HK-2 (cell line): ENCODE data around the gene DUOX1.

Experiments used
- DNase-seq: peaks from one replicate; pipeline ENCODE4 v3.0.0-alpha.2; 2018; ENCODE audit not compliant: unreplicated experiment

Gene DUOX1

DNA sequence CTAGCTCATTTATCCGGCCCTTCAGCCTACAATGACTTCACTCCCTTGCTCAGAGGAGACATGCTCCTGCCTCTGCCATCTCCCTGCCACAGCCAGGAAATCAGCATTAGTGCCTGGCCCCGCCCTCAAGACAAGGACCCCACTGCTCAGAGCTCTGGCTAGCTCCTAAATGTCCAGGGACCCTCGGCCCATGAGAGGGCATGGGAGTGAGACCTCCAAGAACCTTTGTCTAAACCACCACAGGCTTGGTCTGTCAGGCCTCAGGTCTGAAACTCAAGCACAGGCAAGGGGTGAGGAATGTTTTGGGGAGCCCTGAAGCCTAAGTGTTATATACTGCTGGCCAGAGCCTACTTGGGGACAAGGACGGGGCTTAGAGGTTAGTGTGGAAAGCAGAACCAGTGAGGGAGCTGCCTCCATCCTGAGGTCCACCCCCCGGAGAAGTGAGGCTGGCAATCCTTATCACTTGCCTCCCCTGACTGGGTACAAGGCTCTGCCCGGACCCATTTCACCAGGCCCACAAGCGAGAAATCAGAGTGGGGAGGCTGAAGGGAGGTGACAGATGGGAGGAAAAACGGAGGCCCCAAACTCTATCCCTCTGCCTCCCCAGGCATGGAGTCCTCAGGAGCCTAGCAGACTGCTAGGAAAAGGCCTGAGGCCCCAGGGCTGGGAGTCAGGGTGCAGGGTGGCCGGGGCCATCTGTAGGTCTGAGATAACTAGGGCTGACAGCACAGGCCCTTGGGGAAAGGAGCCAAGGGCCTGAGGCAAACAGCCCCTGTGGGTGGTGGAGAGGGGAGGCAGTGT lies 39.2 kb downstream of the DUOX1 start:
- no peak for DNase-seq

DNA sequence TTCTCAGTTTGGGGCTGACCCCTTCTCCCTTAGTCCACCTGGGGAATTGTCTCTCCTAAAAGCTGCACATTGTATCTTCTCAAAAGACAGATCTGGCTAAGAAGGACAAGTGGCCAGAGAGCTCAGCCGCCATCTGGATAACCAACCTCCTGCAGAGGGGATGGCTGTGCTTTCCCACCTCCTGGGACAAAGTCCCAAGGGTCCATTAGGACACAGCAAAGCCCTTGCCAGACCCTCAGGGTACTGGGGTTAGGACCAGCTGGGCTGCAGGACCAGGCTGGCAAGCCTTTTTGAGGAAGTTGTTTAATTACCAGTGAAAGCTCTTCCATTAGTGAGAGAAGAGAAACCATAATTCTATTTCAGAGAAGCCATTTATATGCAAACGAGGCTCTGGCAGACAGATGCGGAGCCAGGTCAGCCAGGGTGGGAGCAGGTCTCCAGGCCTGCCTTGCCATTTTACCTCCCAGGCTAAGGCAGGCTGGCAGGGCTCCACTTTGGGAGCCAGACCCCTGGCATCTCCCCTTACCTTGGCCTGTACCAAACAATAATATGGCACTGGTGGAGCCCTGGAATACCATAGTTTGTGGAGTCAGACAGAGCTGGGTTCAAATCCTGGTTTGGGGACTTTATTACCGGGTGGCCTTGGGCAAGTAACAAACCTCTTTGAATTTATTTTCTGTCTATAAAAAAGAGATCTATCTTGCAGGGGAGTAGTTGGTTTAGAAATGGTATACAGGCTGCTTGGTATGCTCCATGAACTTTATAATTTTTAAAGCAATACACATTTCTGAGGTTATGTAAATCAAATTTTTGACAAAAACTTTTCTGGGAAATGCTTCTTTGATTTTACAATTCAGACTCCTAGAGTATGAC lies 40.0 kb downstream of the DUOX1 start:
- DNase-seq = no peak

DNA sequence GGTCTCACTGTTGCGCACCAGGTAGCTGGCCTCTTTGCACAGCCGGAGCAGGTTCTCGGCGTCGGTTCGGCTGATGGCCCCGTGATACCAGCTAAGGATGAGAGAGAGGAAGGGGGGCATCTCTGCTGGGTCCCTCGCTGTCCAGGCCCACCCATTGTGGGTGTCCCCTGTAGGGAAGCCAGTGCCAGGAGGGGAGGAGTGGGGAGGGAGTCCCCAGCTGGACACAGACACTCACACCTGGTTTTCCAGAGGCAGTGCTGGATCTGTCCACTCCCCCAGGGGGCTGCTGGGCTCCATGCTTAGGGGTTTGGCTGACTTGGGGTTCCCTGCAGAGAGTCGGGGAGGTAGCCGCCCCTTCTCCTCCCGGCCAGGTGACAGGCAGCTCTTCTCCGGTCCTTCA lies 42.1 kb downstream of the DUOX1 start:
- no peak for DNase-seq

DNA sequence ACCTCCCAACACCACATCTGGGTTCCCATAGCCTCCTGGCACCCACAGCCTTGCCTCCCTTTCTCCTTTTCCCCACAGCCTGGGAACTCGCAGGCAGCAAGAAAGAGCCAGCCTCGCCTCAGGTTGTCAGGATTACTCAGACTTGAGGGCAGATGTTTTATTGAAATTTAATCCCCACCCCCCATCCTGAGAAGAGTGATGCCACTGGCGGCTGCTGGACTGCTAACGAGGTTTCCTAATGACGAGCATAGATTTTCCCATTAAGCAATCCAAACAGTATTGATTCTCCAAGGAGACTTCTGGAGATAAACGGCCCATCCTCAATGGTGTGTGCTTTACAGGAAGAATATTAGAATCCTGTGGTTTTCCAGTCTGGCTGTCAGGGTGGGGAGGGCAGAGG lies 44.3 kb downstream of the DUOX1 start:
- no peak for DNase-seq

DNA sequence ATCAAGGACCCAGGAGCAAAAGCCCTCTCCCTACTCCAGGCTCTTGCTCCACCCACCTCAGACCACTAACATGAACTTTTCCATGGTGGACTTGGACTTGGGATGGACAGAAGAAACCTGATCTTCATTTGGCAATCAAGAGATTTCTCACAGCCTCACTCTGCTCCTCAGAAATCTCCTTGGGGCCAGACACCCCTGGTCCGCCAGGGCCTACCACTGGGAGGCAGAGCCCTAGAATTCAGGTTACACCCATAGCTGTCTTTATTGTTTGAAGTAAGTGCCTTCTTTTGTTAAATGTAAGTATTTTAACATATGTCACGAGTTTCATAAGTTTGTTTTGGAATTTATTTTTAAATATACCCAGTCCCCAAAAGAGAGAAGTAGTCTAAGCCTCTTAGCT lies 44.8 kb downstream of the DUOX1 start:
- no peak for DNase-seq

DNA sequence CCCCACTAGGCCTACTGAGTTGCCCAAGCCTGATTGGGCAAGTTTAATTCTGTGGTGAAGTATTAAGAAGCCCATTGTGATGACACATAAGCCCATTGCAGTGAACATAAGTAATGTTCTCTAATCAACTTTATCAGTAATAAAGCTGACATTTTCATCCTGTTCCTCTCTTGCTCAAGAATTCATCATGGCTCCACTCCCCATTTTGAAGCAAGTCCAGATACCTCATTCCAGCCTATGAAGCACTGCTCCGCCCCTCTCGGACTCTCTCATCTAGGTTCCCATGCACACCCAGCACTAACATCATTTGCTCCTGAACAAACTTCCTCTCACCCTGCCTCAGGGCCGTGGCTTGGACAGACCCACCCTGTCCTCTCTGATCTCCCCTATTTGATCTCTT lies 47.5 kb downstream of the DUOX1 start:
- no peak for DNase-seq

DNA sequence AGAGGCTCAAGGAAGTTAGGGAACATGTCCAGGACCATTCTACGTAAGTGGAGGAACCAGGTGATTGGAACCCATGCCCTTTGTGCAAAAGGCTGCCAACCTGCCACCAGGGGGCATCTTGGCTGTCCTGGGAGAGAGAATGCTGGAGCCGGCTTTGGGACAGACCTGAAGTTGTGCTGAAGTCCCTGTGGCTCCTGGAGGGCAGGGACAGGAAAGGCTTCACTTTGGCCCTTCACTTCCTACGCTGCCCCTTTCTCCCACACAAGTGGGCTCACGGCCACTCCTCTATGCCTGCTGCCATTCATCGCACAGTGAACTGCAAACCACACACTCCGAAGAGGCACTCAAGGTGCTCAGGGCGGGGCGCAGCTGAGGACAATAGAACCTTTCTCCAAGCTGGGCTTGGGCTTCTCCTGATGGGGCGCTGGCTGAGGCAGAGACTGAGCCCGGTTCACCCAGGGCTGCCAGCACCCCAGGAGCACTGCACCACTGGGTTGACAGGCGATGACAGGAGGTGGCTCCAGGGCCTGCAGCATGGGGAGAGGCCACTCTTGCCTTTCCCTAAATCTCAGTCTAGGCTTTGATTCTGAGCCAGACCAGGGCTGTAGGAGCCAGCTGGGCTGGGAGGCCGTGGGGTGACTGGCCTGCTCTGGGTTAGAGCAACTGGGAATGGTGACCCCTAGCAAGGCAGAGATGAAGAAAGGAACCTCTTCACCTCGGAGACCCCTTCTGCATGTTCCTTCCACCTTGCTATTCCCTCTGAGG lies 49.6 kb downstream of the DUOX1 start:
- DNase-seq = no peak

DNA sequence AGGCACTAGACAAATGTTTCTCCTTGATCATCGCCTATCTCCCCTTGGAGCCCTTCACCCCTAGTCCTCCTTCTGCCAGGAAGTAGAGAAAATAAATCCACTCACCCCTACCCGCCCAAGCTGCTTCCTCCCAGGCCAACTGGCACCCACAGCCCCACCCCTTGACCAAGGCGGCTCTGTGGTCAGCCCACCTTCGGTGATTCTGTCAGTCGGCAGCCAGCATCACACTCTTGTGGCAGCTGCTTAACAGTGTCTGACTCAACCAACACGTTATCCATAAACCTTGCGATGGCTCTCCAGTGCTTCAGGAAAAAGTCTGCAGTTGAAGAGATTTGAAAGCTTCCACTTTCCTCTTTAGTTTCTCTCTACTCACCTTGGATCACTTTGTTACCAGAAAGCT lies 50.4 kb downstream of the DUOX1 start:
- DNase-seq = peak; percentile 80

DNA sequence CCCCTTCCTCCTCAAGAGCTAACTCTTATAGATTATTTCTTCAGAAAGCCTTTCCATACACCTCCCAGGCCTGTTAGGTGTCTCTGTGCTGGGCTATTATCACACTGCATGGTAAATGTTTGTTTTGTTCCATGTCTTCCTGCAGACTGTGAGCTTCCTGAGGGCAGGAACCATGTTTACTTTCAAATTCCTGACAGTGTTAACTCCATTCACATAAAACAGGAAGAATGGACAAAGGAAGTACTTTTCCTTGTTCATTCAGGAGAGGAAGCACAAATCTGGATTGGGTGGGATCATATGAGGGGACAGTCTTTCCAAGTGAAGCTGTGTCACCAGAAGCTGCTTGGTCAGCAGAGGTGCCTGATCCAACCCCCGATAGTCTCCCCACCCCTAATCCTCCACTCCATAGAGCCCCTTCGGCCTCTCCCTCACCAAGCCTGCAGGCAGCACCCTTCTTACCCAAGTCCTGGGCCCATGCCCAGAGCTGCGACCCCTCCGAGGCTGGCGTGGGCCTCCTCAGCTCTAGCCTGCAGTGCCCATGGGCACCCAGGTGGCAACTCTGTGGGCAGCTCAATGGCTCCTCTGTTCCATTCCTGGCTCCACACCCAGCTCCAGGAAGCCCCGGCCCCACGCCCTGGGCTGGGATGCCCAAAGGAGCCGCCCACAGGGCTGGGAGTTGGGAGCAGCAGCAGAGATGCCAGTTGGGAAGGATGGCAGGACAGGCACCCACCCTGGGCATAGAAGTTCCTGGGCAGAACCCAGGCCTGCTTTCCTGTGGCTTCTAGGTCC lies 51.0 kb downstream of the DUOX1 start:
- no peak for DNase-seq

DNA sequence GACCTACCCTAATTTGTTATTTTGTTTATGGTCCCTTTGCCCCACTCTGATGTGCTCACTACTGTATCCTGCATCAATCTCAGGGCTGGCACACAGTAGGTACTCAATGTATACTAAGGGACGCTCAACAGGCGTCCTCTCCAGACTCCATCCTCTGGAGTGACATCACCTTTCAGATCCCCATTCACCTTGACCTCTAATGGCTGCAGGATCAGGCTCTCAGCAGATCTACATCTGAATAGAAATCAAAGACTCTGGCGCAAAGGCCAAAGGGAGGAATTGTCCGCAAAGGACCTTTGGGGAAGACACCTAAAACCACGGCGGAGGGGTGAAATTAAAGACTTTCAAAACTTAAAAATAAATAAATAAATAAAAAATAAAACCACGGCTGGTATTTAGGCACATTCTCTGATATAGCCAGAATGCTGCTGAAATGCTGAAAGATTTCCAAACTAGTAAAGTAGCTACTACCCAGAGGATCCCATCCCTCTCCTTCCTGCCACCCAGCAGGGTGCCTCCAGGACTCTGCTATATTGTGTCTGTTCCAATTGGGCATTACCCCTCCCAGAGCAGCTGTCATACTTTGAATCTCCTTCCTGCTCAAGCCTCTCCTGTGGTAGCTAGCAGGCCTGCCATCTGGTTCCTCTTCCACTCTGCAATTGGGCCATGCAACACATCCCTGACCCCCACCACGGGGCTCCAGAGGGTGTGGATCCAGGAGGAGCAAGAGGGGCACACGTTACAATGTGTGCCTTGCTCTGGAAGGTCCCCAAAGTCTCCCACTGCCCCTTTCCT lies 51.9 kb downstream of the DUOX1 start:
- no peak for DNase-seq

DNA sequence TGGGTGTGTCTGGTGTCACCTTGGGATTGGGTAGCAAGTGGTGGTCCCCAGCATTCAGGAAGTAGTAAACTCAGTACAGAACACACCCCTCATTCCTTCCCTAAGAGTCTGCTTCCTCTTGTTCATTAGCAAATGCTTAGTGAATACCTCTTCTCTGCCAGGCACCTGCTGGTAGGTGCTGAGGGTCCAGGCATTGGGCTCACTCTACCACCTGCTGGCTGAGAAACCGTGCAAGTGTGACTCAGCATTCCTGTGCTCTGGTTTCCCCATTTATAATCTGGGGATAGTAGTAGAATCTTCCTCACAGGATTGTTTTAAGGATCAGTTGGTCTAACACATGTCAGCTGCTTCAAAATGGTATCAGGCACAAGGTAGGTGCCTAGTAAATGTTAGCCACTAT lies 53.2 kb downstream of the DUOX1 start:
- no peak for DNase-seq

DNA sequence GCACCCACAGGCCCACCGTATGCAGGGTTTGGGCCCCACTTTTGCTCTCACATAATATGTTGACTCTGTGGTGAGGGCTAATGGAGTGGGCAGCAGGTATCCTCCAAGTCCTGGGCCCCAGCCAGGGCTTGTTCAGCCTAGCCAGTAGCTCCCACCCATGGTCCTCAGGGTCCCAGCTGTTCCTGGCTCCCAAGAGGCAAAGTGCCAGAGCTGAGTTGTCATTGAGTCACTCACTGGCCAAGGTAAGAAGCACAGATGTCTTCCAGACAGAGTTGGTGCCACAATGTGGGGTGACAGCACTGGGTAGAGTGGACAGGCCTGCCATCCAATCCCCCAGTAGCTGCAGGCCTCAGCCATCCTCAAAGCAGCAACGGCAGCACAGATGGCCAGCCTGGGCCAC lies 53.7 kb downstream of the DUOX1 start:
- no peak for DNase-seq

DNA sequence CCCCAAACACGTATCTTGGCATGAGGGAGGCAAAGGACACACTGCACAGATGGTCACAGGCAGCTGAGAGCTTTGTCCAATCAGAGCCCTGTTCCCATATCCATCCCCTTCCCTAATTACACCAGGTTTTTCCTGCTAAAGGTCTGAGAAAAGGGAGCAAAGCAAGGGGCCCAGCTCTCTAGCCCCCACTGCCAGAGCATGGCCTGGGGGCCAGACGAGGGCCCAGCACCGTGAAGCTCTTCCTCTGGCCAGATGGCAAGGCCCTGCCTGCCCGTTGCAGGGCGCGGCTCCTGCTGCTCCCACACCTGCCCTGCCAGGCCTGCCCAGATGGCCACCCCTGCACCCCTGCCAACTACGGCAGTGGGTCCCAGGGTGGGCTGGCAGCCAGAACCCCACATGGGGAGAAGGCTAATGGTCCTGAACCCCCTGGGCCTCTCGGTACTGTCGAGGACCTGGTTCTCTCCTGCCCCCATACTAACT lies 54.8 kb downstream of the DUOX1 start:
- DNase-seq = no peak

DNA sequence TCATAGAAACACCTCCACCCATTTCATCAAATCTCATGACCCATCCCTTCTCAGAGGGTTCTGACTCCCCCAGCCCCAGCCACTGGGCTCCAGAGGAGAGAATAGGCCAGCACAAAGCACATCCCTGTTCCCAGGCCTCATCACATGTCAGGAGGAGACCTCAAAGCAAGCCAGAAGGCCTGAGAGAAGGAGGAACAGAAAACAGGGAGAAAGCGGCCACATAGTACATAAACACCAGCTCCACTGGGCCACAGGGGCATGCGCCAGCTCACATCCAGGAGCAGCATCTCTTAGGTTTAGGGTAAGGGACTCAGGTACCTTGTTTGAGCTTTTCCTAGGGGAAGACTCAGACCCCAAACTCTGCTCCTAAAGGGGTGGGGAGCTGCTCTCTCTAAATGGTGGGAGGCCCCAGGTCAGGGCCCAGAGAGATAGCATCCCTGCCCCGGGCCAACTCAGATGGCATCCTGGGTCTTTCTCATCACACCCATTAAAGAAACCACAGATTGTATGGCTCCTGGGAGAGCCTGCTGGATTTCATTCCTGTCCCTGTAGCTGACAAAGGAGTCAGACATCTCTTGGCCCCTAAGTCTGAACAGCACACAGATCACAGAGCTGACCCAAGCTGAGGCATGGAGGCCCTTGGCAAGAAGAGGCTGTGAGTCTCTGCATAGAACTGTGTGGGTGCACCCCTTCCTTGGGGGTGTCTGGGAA lies 55.4 kb downstream of the DUOX1 start:
- no peak for DNase-seq

DNA sequence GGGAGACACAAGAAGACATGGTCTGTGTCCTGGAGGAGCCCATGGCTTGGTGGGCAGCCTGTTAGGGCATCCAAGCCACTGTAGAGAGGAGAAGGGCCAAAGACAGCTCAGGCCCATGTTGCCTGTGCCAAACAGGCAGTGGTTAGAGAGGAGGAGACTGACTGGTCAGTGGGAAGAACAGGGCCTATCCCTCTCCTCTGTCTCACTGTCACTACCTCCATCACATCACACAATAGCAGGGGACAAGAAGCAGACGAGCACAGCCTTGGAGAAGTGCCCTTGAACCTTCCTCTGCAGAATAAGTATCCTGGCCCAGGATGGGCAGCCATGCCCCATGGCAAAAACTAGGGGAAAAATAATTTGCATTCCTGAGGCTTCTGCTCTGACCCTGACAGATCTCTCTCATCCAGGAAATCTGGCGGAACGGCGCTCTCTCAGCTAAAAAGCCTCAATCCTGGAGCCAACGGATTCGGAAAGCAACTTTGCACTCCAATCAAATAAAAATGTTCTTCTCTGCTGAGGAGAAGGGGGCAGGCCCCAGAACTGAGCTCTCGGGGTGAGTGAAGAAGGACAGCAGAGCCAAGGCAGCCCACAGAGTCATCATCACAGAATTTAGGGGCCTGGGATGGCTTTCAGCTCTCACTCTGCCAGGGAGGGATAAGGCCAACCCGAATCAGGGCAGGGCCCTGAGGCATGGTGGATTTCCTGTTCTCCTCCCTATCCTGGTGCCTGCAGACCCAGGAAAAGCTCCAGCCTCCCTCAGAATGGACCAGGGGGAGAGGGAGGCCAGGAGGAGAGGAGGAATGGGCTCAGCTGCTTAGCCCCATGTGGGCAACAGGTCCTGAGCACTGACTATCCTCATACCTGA lies 56.3 kb downstream of the DUOX1 start:
- no peak for DNase-seq

DNA sequence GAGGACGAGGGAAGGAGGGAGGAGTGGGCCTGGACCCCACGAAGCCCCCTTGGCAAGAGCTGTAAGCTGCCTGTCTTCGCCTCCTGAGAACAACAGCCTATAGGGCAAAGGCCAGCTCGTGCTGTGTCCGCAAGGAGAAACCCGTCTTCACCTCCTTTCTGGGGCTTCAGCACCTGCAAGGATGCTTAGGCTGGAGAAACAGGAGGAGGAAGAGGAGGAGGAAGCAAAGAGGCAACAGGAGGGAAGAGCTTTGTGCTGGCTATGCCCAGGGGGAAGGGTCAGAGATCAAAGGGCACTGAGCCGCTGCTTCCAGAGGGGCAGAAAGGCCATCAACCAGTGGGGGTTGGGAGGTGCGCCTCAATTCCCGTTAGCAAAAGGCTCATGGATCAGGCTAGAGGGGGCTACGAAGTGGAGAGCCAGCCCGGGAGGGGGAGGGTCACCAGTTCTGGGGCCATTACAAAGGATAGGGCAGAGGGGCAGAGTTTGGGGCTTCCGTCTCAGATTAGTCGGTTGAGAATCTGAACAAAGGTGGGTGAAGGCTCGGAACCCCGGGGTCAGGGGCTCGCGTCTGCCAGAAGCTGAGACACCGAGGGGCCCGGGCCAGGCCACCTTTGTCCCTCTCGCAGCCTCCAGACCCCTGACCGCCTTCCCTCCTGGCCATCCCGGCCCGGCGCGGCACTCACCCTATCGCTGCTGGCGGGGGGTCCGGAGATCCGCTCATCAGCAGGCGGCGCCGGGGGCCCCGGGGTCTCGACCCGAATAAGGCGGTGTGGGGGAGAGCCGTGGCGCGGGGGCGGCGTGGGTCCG lies 57.2 kb downstream of the DUOX1 start:
- DNase-seq = no peak

DNA sequence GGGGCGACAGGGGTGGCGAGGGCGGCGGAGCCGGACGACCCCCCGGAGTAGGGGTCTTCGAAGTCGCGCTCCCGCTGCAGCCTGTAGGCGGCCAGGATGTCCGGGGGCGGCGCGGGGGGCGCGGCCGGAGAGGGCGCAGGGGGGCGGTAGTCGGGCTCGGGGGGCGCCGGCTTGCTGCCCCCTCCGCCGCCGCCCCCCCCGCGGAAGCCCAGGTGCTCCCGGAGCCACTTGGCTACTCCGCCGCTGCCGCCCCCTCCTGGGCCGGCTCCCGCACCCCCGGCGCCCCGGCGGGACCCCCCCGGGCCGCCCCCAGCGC lies 57.7 kb downstream of the DUOX1 start:
- DNase-seq = no peak
